WTC11 (cell line): ENCODE measurements around the gene MYO18A. TPM values are rescaled to one million over a fixed set of nuclear protein-coding genes. Genes with fewer than 3 reads are reported as not detected.

ENCODE experiments used
- ATAC-seq: fragments of 200-7000 bp; cut with Tn5 transposase; 2 replicates; pipeline ENCODE4 v1.10.0; 2021; ENCODE audit warnings: mild to moderate bottlenecking, moderate library complexity
- CTCF ChIA-PET: fragments of 300-600 bp; sonication (Branson Sonifier 250); formaldehyde crosslinking; loops from one replicate; lab custom pipeline; 2021; ENCODE audit warnings: antibody characterized with exemption; lab: Charles Lee
- POLR2A ChIA-PET: fragments of 350-600 bp; sonication (Branson Sonifier 250); formaldehyde crosslinking; loops from one replicate; lab custom pipeline; 2021; ENCODE audit warnings: antibody characterized with exemption; lab: Charles Lee
- DNase-seq: peaks from one replicate; pipeline ENCODE4 v3.0.0; 2021; ENCODE audit warnings: low spot score
- H3K27ac Mint-ChIP-seq: 2 replicates; pipeline ENCODE4 v1.8.0; 2021; ENCODE audit warnings: mixed read lengths
- H3K27me3 Mint-ChIP-seq: 2 replicates; pipeline ENCODE4 v1.8.0; 2021; ENCODE audit warnings: low read depth, mild to moderate bottlenecking, moderate library complexity, mixed read lengths
- H3K36me3 Mint-ChIP-seq: 2 replicates; pipeline ENCODE4 v1.8.0; 2021; ENCODE audit warnings: mixed read lengths
- H3K4me1 Mint-ChIP-seq: 2 replicates; pipeline ENCODE4 v1.8.0; 2022; ENCODE audit warnings: mixed read lengths
- H3K4me3 Mint-ChIP-seq: 2 replicates; pipeline ENCODE4 v1.8.0; 2021; ENCODE audit warnings: mild to moderate bottlenecking, moderate library complexity, mixed read lengths
- H3K9me3 Mint-ChIP-seq: 2 replicates; pipeline ENCODE4 v1.8.0; 2021; ENCODE audit warnings: mixed read lengths
- CREB1 ChIP-seq: sonication (generic); formaldehyde crosslinking; IDR thresholded peaks from 2 replicates; pipeline ENCODE4 v1.8.0; 2023; ENCODE audit warnings: mild to moderate bottlenecking, missing genetic modification reagents
- E2F1 ChIP-seq: sonication (generic); formaldehyde crosslinking; IDR thresholded peaks from 2 replicates; pipeline ENCODE4 v1.8.0; 2022; ENCODE audit warnings: mild to moderate bottlenecking, missing genetic modification reagents
- ETV6 ChIP-seq: sonication (generic); formaldehyde crosslinking; IDR thresholded peaks from 2 replicates; pipeline ENCODE4 v1.8.1; 2022; ENCODE audit warnings: mild to moderate bottlenecking, missing genetic modification reagents
- FOXK1 ChIP-seq: sonication (generic); formaldehyde crosslinking; IDR thresholded peaks from 2 replicates; pipeline ENCODE4 v1.8.0; 2022; ENCODE audit warnings: mild to moderate bottlenecking, moderate library complexity, missing genetic modification reagents
- FOXP1 ChIP-seq: sonication (generic); formaldehyde crosslinking; IDR thresholded peaks from 2 replicates; pipeline ENCODE4 v1.8.0; 2022; ENCODE audit warnings: missing genetic modification reagents, mild to moderate bottlenecking, moderate library complexity, borderline replicate concordance
- HMGA2 ChIP-seq: fragments of 250-450 bp; sonication (Bioruptor Pico); IDR thresholded peaks from 2 replicates; pipeline ENCODE4 v1.4.0; 2021; ENCODE audit warnings: mild to moderate bottlenecking, moderate library complexity
- JUN ChIP-seq: sonication (generic); formaldehyde crosslinking; IDR thresholded peaks from 2 replicates; pipeline ENCODE4 v1.8.0; 2023; ENCODE audit warnings: mild to moderate bottlenecking, missing genetic modification reagents
- NFATC4 ChIP-seq: fragments of 250-450 bp; sonication (Bioruptor Pico); IDR thresholded peaks from 2 replicates; pipeline ENCODE4 v1.9.0; 2021; ENCODE audit warnings: mild to moderate bottlenecking
- NR2C2 ChIP-seq: sonication (generic); formaldehyde crosslinking; IDR thresholded peaks from 2 replicates; pipeline ENCODE4 v1.8.0; 2022; ENCODE audit warnings: mild to moderate bottlenecking, missing genetic modification reagents
- PRRX2 ChIP-seq: fragments of 250-450 bp; sonication (Bioruptor Pico); IDR thresholded peaks from 2 replicates; pipeline ENCODE4 v1.8.0; 2021; ENCODE audit warnings: mild to moderate bottlenecking
- RORB ChIP-seq: fragments of 250-450 bp; sonication (Bioruptor Pico); IDR thresholded peaks from 2 replicates; pipeline ENCODE4 v1.9.0; 2021; ENCODE audit warnings: mild to moderate bottlenecking
- SMAD3 ChIP-seq: sonication (generic); formaldehyde crosslinking; IDR thresholded peaks from 2 replicates; pipeline ENCODE4 v1.8.0; 2022; ENCODE audit warnings: missing genetic modification reagents, mild to moderate bottlenecking, borderline replicate concordance
- SOX15 ChIP-seq: fragments of 250-450 bp; sonication (Bioruptor Pico); IDR thresholded peaks from 2 replicates; pipeline ENCODE4 v1.9.0; 2021; ENCODE audit warnings: mild to moderate bottlenecking
- SP1 ChIP-seq: sonication (generic); formaldehyde crosslinking; conservative IDR thresholded peaks from 2 replicates; pipeline ENCODE4 v1.8.1; 2022; ENCODE audit warnings: missing genetic modification reagents
- TEAD4 ChIP-seq: sonication (generic); formaldehyde crosslinking; IDR thresholded peaks from 2 replicates; pipeline ENCODE4 v1.8.0; 2022; ENCODE audit warnings: mild to moderate bottlenecking, missing genetic modification reagents
- TP53 ChIP-seq: sonication (generic); formaldehyde crosslinking; IDR thresholded peaks from 2 replicates; pipeline ENCODE4 v1.8.1; 2023; ENCODE audit warnings: mild to moderate bottlenecking, missing genetic modification reagents
- USF2 ChIP-seq: sonication (generic); formaldehyde crosslinking; IDR thresholded peaks from 2 replicates; pipeline ENCODE4 v1.8.1; 2023; ENCODE audit warnings: mild to moderate bottlenecking, missing genetic modification reagents, moderate library complexity
- ZBTB21 ChIP-seq: sonication (generic); formaldehyde crosslinking; IDR thresholded peaks from 2 replicates; pipeline ENCODE4 v1.8.1; 2023; ENCODE audit warnings: mild to moderate bottlenecking, missing genetic modification reagents, borderline replicate concordance
- ZBTB43 ChIP-seq: sonication (generic); formaldehyde crosslinking; IDR thresholded peaks from 2 replicates; pipeline ENCODE4 v1.8.1; 2023; ENCODE audit warnings: mild to moderate bottlenecking, missing genetic modification reagents
- ZNF121 ChIP-seq: sonication (generic); formaldehyde crosslinking; IDR thresholded peaks from 2 replicates; pipeline ENCODE4 v1.8.0; 2023; ENCODE audit warnings: missing genetic modification reagents
- ZNF219 ChIP-seq: sonication (generic); formaldehyde crosslinking; IDR thresholded peaks from 2 replicates; pipeline ENCODE4 v1.8.0; 2023; ENCODE audit warnings: missing genetic modification reagents, mild to moderate bottlenecking, borderline replicate concordance
- ZNF232 ChIP-seq: sonication (generic); formaldehyde crosslinking; IDR thresholded peaks from 2 replicates; pipeline ENCODE4 v1.8.0; 2022; ENCODE audit warnings: mild to moderate bottlenecking, missing genetic modification reagents
- ZNF416 ChIP-seq: fragments of 250-450 bp; sonication (Bioruptor Pico); IDR thresholded peaks from 2 replicates; pipeline ENCODE4 v1.9.0; 2021; ENCODE audit warnings: mild to moderate bottlenecking, inconsistent platforms
- ZNF423 ChIP-seq: fragments of 250-450 bp; sonication (Bioruptor Pico); IDR thresholded peaks from 2 replicates; pipeline ENCODE4 v2.1.2; 2022; ENCODE audit warnings: mild to moderate bottlenecking, moderate library complexity
- total RNA-seq: library from RNA; stranded (reverse); gene quantifications from 3 replicates; pipeline ENCODE4 v1.2.3, GENCODE V29; 2021
- TF ChIP-seq, protein P1 (sequence below): sonication (generic); formaldehyde crosslinking; IDR thresholded peaks from 2 replicates; pipeline ENCODE4 v1.8.0; 2022; ENCODE audit warnings: mild to moderate bottlenecking, missing genetic modification reagents
- TF ChIP-seq, protein P2 (sequence below): fragments of 250-450 bp; sonication (Bioruptor Pico); IDR thresholded peaks from 2 replicates; pipeline ENCODE4 v1.9.0; 2021; ENCODE audit warnings: mild to moderate bottlenecking, borderline replicate concordance
- TF ChIP-seq, protein P3 (sequence below): sonication (generic); formaldehyde crosslinking; IDR thresholded peaks from 2 replicates; pipeline ENCODE4 v1.8.0; 2023; ENCODE audit warnings: mild to moderate bottlenecking, missing genetic modification reagents

MYO18A gene
- total RNA-seq, 1 experiment from 2014 or later, result 54.9 TPM

DNA sequence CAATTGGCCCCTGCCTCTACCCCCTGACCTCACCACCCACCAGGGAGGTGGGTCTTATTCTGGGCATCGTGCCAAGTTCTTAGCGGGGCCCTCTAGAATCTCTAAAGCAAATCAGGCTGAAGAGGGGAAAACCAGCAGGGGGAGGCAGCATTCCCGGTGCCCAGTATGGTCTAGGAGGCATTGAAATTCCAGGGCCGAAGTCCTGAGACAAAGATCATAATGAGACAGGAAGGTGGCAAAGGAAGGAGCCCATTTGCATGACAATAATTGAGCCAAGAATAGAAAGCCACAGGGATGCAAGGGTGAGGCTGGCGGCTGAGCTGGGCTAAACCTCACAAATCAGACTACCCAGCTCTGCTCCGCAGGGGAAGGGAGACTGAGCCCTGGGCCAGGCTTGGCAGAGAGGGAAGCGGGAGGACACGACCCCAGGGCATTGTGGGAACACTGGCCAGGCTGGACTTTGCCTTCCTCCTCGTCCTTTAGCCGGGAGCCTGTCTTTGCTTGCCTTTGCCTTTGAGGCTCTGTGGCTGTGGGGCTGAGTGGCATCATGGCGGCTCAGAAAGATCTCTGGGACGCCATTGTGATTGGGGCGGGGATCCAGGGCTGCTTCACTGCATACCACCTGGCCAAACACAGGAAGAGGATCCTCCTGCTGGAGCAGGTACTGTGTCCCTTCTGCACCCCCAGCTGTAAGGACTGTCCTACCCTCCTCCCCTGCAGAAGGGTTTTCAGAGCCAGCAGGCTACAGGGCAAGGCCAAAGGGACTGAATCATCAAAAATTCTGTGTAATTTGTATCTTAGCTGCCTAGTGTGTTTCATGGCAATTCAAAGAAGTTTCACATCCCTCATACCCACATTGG is 137.3 kb downstream of the MYO18A start, which contains the start of gene PIPOX:
PIPOX (plus strand) TSS at position 463 of the 860 bp plus-strand sequence; CDS start at position 548, 85 bp downstream.
- Mint-ChIP-seq H3K36me3 (peaks cover 18% of the 10 kb centered on the region), H3K9me3 (no peaks in the 10 kb centered on the region), H3K27me3 (no peaks in the 10 kb centered on the region), H3K27ac (peak within 1 kb of the TSS; percentile 98), H3K4me1 (peaks cover 63% of the 10 kb centered on the region), H3K4me3 (peak within 1 kb of the TSS; percentile 41)
- peak; percentile 87 for ATAC-seq
- no peak for TF ChIP-seq JUN
- no peak for TF ChIP-seq NFATC4 (CRISPR knock-in tag)
- TF ChIP-seq, protein P1, sequence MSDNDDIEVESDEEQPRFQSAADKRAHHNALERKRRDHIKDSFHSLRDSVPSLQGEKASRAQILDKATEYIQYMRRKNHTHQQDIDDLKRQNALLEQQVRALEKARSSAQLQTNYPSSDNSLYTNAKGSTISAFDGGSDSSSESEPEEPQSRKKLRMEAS (CRISPR knock-in tag), result peak; percentile 56; the same call in 1 of the 2 replicates
- TF ChIP-seq ZBTB43 (CRISPR knock-in tag), result 0 out of 2 replicates have a peak, but pooled peaks have one; percentile 25
- 0 out of 2 replicates have a peak, but pooled peaks have one; percentile 27 for TF ChIP-seq ZNF219 (CRISPR knock-in tag)
- TF ChIP-seq SP1 (CRISPR knock-in tag), result peak; percentile 67; the same call in 1 of the 2 replicates
- TF ChIP-seq HMGA2 (CRISPR knock-in tag), result no peak
- no peak for TF ChIP-seq FOXK1
- TF ChIP-seq, protein P2, sequence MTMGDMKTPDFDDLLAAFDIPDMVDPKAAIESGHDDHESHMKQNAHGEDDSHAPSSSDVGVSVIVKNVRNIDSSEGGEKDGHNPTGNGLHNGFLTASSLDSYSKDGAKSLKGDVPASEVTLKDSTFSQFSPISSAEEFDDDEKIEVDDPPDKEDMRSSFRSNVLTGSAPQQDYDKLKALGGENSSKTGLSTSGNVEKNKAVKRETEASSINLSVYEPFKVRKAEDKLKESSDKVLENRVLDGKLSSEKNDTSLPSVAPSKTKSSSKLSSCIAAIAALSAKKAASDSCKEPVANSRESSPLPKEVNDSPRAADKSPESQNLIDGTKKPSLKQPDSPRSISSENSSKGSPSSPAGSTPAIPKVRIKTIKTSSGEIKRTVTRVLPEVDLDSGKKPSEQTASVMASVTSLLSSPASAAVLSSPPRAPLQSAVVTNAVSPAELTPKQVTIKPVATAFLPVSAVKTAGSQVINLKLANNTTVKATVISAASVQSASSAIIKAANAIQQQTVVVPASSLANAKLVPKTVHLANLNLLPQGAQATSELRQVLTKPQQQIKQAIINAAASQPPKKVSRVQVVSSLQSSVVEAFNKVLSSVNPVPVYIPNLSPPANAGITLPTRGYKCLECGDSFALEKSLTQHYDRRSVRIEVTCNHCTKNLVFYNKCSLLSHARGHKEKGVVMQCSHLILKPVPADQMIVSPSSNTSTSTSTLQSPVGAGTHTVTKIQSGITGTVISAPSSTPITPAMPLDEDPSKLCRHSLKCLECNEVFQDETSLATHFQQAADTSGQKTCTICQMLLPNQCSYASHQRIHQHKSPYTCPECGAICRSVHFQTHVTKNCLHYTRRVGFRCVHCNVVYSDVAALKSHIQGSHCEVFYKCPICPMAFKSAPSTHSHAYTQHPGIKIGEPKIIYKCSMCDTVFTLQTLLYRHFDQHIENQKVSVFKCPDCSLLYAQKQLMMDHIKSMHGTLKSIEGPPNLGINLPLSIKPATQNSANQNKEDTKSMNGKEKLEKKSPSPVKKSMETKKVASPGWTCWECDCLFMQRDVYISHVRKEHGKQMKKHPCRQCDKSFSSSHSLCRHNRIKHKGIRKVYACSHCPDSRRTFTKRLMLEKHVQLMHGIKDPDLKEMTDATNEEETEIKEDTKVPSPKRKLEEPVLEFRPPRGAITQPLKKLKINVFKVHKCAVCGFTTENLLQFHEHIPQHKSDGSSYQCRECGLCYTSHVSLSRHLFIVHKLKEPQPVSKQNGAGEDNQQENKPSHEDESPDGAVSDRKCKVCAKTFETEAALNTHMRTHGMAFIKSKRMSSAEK (CRISPR knock-in tag), result peak; percentile 67; the same call in 1 of the 2 replicates
- peak; percentile 52; the same call in 1 of the 2 replicates for TF ChIP-seq CREB1 (CRISPR knock-in tag)
- no peak for TF ChIP-seq ETV6
- TF ChIP-seq PRRX2 (CRISPR knock-in tag), result 0 out of 2 replicates have a peak, but pooled peaks have one; percentile 29
- TF ChIP-seq ZBTB21 (CRISPR knock-in tag), result peak; percentile 58; the same call in 1 of the 2 replicates
- TF ChIP-seq FOXP1 (CRISPR knock-in tag), result peak; percentile 50; the same call in 1 of the 2 replicates
- peak; percentile 51; the same call in 1 of the 2 replicates for TF ChIP-seq ZNF232 (CRISPR knock-in tag)
- TF ChIP-seq SOX15 (CRISPR knock-in tag), result no peak
- peak; percentile 57; the same call in 1 of the 2 replicates for TF ChIP-seq TEAD4 (CRISPR knock-in tag)
- TF ChIP-seq, protein P3, sequence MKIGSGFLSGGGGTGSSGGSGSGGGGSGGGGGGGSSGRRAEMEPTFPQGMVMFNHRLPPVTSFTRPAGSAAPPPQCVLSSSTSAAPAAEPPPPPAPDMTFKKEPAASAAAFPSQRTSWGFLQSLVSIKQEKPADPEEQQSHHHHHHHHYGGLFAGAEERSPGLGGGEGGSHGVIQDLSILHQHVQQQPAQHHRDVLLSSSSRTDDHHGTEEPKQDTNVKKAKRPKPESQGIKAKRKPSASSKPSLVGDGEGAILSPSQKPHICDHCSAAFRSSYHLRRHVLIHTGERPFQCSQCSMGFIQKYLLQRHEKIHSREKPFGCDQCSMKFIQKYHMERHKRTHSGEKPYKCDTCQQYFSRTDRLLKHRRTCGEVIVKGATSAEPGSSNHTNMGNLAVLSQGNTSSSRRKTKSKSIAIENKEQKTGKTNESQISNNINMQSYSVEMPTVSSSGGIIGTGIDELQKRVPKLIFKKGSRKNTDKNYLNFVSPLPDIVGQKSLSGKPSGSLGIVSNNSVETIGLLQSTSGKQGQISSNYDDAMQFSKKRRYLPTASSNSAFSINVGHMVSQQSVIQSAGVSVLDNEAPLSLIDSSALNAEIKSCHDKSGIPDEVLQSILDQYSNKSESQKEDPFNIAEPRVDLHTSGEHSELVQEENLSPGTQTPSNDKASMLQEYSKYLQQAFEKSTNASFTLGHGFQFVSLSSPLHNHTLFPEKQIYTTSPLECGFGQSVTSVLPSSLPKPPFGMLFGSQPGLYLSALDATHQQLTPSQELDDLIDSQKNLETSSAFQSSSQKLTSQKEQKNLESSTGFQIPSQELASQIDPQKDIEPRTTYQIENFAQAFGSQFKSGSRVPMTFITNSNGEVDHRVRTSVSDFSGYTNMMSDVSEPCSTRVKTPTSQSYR (CRISPR knock-in tag), result peak; percentile 50; the same call in 1 of the 2 replicates
- TF ChIP-seq USF2 (CRISPR knock-in tag), result peak; percentile 28
- TF ChIP-seq ZNF121 (CRISPR knock-in tag), result no peak
- TF ChIP-seq RORB, result no peak
- TF ChIP-seq E2F1 (CRISPR knock-in tag), result 0 out of 2 replicates have a peak, but pooled peaks have one; percentile 43
- 0 out of 2 replicates have a peak, but pooled peaks have one; percentile 40 for TF ChIP-seq TP53 (CRISPR knock-in tag)
- no peak for TF ChIP-seq ZNF416 (CRISPR knock-in tag)
- peak; percentile 54 for TF ChIP-seq ZNF423 (CRISPR knock-in tag)
- peak; percentile 33; the same call in 1 of the 2 replicates for TF ChIP-seq SMAD3 (CRISPR knock-in tag)
- no peak for TF ChIP-seq NR2C2
- peak; percentile 80 for DNase-seq
- ChIA-PET POLR2A (interaction anchor here (0.5 to 1.2 kb wide), 4 partner anchors 11 to 47 kb away, joined by 3 to 4 read pairs (median 4); no protein-coding TSS in a partner anchor), CTCF (interaction anchor here (0.6 to 2.7 kb wide), 22 partner anchors 9 to 137 kb away, joined by 3 to 21 read pairs (median 4); partner anchors contain the start of genes MYO18A and SEZ6)
